HG02763 (cell line): Measurements from ENCODE around the gene SLC25A33.

Source experiments
- ATAC-seq: cut with Tn5 transposase; IDR thresholded peaks from one replicate; pipeline ENCODE4 v1.9.1; 2021; ENCODE audit warnings: mild to moderate bottlenecking, moderate library complexity; ENCODE audit not compliant: unreplicated experiment

SLC25A33 gene

DNA sequence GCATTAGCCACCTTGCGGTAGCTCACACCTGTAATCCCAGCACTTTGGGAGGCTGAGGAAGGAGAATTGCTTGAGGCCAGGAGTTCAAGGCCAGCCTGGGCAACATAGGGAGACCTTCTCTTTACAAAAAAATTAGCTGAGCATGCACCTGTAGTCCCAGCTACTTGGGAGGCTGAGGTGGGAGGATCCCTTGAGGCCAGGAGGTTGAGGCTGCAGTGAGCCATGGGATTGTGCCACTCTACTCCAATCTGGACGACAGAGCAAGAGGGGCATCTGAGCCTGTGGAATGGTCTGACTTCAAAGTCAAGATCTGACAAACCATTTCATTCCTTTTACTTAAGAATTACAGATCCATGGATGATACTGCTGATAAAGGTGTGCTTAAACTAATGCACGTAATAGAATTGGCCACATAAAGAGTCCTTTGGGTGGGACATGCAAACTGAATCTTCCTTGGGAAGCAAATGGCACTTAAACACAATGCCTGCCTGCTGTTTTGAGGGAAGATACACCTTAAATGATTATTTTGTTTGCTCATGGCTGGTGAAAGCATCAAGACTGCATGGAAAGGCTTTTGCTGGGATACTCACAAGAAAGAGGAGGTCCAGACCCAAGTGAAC, 47.0 kb downstream of the SLC25A33 start:
- no peak for ATAC-seq

DNA sequence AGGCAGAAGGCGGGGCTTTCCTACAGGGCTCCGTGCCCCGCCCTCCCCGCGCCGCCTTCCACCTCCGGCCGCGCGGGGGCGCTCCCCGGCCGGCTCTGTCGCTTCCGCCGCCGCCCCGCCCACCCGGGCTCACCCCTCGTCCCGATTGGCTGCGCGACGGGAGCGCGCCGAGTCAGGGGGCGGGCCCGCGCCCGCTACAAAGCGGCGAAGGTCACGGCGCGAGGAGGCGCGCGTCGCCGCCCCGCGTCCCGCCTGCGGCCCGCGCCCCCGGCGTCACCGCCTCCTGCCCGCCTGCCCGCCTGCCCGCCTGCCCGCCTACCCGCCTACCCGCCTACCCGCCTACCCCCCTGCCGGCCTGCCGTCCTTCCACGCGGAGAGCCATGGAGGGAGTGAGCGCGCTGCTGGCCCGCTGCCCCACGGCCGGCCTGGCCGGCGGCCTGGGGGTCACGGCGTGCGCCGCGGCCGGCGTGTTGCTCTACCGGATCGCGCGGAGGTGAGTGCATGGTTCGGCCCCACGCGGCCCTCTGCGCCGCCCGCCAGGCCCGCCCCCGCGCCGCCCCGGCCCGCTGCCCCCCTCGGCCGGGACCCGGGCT, 49.4 kb downstream of the SLC25A33 start, which contains the start of gene TMEM201:
TSS of gene TMEM201 (plus strand) at position 361 of the 593 bp plus-strand sequence. CDS start at position 381, 20 bp downstream.
- peak; percentile 79 for ATAC-seq

DNA sequence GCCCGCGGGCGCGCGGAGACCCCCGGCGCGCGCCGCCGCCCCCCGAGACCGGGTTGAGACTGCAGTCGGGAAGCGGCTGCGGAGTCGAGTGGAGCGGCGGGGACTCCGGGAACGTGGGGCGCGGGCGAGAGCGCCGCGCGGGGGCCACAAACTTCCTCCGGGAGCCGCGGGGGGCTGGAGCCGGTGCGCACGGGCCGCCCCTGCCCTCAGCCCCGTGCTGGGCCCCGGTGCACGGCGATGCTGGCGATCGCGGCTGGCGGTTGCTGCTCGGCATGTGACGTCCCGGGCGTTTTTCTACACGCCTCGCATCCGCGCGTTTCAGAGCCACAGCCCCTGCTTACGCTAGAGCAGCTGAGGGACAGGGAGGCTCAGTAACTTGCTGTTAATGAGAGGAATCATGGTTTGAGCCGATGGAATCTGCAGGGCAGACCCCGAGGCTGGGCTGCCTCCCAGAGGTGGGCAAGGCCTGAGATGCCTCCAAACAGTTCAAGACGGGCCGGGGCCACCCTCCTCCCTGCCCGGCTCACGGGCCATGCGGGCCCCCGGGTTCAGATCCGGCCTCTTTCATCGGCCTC, 50.0 kb downstream of the SLC25A33 start:
- peak; percentile 25 for ATAC-seq

DNA sequence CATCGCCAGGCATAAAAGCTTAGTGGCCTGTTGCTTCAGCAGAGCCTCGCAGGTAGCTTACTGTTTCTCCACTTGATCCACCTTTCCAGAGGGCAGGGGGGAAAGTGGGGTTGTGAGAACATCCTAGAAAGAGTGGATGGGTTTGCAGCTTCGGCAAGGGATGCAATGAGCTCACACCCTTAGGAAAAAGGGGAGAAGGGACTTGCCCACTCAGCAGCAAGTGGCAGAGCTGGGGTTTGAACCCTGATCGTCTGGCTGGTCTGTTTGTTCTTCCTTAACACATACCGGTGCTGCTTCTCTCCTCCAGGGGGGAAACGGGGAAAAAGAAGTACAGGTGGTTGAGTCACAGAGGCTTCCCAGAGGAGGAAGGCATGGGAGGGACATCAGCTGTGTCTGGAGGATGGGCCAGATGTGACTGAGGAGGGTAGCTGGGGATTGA, 50.5 kb downstream of the SLC25A33 start:
- ATAC-seq = no peak

DNA sequence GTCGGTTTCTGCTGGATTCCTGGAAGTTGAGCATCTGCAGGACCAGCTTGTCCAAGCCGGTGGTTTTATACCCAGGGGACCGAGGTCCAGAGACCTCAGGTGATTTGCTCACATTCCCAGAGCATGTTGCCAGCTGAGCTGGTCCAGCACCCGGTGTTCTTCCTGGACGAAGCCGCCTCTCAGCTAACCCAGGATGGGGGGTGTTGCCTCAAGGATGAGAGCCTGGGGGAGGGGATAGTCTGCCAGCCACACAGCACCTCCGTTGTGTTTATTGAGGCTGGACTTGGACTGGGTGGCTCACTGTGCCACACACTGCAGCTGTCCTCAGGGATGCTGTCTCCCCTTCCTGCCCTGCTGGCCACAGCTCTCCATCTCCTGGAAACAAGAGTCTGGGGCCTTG, 50.9 kb downstream of the SLC25A33 start:
- no peak for ATAC-seq

DNA sequence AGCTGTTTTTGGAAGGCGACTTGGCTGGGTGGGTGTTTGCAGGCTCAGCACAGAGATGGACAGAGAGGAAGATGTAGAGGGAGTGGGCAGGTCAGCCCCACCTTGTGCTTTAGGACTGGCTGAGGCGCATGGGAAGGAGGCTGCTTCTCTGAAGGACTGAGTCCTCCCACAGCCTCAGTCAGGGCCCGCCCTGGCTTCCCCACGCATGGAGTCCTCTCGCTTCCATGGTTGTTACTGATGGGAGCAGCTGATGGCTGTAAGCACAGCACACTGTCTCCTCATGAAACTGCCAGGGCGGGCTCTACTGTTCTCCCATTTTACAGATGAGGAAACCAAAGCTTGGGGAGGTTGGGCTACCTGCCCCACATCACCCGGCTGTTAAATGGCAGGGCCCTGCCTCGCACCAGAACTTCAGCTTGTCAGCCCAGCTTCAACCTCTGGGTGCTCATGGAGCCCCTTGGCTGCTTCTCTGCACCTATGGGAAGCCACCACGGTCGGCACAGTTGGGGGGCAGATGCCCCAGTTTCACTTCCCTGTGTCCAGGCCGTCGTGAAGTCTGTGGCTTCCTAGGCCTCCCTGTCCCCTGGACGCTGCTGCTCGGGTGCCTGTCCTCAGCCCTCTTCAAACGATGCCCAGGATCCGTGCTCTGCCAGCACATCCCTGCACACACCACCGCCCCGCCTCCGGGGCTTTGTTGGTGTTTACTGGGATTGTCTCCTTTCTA, 51.8 kb downstream of the SLC25A33 start:
- no peak for ATAC-seq

DNA sequence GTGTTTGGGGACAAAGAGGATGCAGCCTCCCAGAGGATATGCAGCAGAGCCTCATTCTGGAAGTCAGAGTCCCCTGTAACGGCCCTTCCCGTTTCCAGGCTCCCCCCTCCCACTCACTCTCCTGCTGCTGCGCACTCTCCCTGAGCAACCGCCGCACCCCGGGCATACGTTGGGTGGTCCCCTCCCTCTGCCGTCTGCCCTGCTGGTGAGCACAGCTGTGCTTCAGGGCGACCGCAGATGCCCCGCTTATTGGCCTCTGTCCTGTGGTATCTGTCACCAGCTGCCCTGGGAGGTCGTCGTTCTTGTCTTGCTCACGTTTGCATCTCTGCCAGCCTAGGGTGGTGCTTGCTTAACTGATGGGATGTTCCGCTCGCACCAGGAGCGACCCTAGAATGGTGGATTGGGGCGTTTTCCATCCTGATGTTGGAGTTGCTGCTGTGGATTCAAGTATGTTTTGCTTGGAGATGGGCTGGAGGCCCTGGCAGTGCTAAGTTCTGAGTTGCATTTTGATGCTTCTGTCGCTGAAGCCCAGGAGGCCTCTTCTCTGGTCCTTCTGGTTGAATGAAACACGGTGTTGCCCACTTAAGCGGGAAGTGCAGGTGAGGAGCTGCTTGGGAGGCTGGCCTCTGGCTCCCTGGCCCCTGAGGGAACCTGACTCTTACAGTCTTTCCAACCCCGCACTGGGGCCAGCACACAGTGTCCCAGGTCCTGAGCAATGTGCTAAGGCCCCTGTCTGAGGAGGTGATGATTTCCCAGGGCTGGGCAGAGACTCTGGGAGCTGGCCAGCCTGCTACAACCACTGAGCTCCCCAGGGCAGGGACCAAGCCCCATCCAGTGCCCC, 52.6 kb downstream of the SLC25A33 start:
- ATAC-seq = no peak

DNA sequence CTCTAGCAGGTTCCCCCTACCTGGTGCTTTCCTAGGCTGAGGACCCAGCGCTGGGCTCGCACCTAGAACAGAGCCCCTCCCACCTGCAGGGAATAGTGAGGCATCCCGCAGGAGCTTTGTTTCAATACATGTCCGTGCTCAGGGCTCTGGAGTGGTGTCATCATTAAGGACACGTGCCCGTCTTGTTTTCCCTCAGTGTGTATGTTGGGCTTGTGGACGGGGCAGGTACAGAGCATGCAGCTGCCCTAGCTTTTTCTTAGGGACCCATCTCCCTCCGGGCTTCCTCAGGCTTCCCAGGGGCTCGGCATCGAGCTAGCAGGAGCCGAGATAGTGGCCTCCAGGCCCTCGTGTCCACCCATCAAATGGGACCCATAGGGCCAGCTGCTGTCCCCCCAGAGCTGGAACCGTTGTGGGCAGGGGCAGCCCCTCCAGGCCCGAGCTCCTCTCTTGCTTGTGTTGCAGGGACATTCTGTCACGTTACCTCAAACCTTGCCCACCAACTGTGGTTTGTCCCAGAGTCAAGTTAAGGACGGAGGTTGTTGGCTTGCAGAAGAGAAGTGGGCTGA, 53.3 kb downstream of the SLC25A33 start:
- no peak for ATAC-seq

DNA sequence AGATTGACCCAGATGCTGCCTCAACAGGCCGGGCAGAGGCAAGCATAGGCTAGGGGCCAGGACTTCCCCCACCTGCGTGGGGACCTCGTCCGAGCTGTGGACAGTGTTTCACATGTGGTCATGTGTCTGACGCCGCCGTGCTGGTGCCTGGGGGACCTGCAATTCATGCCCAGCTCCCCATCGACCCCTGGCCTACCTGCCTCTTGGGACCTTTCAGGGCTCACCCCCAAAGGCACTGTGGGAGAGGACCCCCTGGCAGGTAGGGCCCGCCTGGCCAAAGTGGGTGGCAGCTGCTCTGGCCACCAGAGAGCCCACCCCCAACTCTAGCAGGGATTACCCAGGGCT, 53.9 kb downstream of the SLC25A33 start:
- ATAC-seq = no peak

DNA sequence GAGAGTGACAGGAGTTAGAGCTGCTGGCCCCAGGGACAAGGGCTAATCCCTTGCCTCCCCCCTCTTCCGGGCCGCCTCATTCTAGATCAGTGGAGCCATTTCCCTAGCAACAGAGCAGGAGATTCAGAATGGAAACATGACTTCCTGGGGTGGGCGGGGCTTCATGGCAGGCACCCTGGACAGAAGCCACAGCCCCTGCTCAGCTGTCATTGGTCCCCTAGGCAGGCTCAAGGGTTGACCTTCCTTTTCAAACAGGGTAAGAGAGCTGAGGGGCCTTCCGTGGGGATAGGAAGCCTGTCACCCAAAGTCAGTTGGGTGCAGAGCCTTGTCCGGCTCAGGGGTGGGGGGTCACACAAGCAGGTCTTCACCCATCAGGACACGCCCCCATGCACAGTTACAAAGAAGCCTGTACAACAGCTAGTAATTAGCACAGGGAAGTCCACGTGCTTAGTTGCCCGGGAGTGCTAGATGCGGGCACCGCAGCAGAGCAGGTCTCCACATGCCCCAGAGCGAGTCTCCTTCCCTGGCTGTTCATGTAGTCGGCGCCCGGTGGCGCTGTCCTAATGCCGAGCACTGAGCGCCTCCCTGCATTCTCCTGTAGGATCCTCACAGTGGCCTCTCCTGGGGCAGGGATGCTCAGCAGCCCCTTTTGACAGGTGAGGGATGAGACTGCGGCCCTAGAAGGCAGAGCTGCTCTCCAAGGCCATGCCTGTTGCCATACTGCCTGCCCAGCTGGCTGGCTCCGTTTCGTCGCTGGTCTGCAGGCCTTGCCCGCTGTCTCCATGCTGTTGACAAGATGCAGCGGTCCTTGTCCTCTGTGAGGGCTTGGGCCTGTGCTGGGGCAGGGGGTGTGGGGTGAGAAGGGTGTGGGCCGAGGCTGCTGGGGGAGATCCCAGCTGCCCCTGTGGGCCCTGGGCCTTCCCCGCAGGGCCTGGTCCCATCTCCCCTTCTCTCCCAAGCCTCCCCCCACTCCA, 54.5 kb downstream of the SLC25A33 start:
- ATAC-seq = no peak

DNA sequence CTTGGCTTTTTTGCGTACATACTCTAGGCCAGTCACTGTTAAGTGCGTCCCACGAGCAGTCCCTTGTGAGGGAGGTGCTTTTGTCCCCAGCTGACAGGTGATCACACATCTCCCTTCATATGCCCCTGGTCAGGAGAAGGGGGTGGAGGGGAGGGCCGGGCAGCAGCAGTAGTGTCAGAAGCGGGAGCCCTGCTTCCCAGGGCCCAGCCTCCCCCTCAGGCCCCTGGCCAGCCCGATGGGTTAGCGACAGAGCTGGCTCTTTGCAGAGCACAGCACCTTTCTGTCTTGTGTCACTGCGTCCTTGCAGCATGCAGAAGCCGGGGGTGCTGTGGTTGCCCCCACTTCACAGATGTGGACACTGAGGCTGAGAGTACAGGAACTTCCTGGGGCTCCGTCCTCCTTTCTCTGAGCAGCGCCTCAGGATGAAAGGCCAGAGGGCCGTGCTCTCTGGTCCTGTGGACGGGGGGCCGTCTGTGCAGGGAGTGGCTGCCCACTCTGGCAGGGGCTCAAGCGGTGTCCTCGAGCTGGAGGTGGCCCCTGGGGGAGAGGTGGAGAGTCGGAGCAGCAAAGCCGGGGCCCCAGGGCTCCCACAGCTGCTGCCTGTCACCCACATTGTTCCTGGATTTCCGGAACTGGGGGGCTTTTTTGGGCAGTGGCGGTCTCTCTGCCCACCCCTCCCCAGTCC, 55.3 kb downstream of the SLC25A33 start:
- ATAC-seq = no peak

DNA sequence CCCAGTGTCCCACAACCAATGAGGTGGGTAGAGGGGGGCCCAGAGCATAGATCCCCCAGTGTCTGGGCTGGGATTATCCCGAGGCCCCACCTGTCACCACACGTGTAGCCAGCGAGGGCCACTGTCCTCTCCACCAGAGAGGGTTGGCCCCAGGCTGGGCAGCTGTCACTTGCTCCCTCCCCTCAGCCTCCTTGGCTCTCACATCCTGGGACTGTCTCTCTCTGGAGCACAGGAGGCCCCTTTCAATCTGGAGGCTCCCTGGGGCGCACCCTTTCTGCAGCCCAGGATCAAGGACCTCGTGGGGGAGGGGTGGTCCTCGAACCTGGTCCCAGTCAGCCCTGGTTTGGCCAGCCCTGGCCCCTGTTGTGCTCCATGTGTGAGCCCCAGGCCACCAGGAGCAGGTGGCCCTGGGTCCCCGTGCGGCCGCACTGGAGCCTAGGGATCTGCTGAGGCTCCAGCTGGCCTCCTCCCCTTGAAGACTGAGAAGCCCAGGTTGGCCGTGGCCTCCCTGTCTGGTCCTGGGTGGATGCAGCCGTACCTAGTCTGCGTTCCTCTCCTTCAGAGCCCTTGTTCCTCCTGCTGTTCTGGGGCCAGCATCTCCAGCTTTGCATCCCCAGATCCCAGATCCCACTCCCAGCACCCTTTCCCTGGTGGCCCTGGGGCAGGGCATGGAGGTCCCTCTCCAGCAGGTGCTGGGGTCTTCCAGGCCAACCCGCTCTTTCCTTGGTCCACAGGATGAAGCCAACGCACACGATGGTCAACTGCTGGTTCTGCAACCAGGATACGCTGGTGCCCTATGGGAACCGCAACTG, 56.1 kb downstream of the SLC25A33 start:
- ATAC-seq = no peak

DNA sequence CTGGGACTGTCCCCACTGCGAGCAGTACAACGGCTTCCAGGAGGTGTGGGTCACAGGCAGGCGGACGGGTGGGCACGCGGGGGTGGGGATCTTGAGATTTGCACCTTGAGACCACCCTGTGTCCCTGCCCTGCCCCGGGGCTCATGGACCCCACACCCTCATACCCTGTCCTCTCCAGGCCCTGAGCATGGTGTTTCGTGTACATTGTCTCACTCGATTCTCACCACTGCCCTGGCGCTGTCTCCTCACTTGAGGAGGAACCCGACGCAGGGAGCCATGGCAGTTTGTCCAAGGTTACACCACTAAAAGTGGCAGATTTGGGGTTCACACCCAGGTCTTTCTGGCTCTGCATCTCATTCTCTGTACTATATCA, 56.7 kb downstream of the SLC25A33 start:
- ATAC-seq = no peak

DNA sequence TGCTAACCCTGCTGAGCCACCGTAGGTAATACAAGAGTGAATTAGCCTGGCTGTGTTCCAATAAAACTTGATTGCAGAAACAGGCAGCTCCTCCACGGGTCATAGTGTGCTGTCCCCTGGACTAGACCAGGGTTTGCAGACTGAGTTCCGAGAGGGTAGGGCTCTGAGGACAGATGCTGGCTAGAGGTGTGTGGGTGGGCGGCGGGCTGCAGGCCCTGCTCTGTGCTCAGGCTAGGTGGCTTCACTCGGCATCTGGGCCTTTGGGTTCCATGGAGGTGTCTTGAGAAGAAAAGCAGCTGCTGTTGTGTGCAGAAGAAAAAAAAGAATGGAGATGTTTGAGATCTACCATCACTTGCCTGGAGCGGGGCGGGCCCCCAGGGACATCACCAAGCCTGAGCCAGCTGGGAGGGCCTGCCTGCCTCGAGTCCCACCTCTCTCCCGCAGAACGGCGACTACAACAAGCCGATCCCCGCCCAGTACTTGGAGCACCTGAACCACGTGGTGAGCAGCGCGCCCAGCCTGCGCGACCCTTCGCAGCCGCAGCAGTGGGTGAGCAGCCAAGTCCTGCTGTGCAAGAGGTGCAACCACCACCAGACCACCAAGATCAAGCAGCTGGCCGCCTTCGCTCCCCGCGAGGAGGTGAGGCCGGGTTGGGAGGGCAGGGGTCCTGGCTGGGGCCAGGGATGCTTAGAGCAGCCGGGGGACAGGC, 57.3 kb downstream of the SLC25A33 start:
- ATAC-seq = no peak

DNA sequence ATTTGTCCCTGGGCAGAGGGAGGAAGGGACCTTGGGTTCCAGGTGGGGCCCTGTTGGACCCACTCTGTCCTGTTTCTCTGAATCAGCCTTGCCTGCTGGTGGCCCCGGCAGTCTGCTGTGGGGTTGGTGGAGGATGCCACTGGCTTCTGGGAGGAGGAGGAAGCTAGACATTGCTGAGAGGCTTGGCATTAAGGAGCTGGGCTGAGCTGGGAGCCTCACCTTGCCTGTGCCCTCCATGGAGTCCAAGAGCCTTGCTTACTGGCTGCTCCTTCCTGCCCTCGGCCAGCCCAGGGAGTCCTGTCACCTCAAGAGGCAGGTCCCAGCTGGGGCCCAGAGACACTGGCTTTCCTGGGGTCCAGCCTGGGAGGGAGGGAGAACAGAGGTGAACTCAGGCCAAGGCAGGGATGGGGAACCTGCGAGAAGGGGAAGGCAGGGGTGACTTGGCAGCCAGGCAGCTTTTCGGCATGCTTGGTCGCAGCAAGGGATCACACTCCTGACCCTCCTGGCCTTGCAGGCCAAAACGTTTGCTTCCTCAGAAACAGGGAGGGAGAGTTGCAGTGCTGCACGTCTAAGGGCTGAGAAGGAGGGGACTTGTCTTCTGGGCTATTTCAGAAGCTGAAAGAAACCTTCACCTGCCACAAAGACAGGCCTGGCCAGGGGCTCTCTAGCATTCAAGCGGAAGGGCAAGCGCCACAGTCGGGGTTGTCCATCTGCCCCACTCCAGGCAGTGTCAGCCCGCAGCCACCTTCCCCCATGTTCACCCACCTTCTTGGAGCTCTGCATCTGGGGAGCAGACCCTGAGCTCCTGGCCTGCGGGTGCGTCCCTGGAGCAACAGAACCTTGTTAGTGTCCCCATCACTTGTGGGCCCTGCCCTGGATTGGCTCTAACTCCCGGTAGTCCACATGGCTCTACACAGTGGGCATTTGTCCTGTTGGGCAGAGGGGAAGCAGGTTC, 58.4 kb downstream of the SLC25A33 start:
- ATAC-seq = no peak

DNA sequence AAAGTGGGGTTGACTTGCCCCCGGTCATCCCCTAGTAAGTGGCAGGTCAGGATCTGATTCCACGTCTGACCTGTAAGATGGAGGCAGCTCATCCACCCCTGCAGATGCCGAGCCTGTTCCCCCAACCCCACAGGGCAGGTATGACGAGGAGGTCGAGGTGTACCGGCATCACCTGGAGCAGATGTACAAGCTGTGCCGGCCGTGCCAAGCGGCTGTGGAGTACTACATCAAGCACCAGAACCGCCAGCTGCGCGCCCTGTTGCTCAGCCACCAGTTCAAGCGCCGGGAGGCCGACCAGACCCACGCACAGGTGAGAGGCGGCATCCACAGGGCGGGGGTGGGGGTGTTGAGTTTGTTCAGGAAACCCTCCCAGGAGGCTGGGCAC, 59.0 kb downstream of the SLC25A33 start:
- no peak for ATAC-seq
